Non-pigmented ciliary epithelial cell (primary cell): ENCODE measurements around the gene IL1RAPL1.

Source experiments
- DNase-seq: peaks from one replicate; pipeline ENCODE4 v3.0.0-alpha.2; 2010; ENCODE audit warnings: low read depth

IL1RAPL1 gene

DNA sequence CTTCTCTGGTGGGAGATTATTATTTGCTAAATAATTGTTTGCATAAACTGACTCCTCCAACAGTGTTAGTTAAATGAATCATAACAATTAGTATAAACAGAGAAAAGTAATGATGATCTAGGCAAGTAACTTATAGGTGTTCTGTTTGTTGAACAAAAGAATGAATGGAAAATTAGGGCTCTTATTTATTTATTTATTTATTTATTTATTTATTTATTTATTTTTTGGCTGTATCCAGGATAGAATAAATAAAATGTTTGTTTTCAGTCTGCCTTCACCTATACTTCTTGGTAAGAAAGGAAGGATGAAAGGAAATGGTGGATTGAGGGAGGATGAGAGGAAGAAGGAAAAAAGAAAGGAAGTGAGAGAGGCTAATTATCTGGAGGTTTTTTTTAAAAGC, 1066.5 kb downstream of the IL1RAPL1 start:
- DNase-seq = no peak

DNA sequence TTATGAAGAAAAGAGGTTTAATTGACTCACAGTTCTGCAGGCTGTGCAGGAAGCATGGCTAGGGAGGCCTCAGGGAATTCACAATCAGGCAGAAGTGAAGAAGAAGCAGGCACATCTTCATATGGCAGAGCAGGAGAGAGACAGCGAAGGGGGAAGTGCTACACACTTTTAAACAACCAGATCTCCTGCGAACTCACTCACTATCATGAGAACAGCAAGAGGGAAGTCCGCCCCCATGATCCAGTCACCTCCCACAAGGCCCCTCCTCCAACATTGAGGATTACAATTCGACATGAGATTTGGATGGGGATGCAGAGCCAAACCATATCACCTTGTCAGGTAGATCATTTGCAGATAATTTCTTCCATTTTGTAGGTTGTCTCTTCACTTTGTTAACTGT, 1072.7 kb downstream of the IL1RAPL1 start:
- no peak for DNase-seq

DNA sequence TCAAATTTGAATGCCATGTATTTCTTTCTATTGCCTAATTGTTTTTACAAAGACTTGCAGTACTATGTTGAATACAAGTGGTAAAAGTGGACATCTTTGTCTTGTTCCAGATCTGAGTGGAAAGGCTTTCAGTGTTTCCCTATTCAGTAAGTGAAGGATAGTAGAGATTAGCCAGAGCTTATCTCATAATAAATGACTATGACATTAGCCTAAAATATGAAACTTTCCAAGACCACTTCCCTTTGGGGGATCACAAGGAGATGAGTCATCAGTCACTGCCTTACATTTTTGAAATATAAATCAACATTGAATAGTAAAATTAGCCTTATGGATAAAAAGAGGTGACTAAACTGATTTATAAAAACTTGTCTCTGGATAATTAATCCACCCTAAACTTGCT, 1074.0 kb downstream of the IL1RAPL1 start:
- peak; percentile 45 for DNase-seq

DNA sequence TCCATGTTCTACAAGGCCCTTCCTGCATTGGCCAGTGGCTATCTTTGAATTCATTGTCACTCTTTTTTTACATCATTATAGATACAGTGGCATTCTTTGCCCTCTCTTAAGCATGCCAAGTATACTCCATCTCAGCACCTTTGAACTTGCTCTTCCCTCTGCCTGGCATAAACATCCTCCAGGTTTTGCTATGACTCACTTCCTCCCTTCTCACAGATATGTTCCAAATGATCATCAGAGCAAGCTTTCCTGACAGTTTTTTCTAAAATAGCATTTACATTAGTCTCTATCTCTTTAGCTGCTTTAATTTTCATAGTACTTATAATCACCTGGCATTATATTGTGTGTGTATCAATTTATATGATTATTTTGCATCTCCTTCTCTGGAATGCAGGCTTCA, 1074.9 kb downstream of the IL1RAPL1 start:
- DNase-seq = peak; percentile 40

DNA sequence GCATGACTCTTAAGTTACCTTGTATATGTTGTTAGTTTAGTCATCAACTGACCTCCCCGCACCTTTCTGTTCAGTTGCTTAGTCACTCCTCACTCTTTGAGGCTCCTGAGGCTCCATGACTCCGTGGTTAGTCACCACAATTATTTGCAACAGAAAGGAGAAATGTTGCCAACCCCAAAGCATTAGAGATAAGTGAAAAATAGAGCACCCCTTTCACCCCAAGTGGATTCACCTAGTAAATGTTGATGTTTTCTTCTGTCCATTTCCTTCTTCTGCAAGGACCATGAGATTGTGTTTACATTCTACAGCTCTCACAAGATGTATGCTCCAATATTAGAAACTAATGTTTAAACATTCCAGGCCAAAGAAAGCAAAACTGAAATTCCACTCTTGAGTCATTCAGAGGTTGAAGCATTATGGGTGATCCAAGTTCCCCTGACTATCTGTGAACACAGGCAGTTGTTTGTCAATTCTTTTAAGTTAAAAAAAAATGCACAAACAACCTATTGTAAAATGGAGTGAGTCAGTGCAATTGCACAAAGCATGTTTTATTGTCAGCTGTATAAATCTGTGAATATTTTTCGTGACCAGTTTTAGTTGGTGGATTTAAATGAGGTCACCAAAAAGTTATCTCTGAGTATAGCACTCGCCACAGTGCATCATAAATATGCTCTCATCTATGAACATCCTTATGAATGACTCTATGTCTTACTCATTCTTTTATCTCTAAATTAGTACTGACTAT, 1075.7 kb downstream of the IL1RAPL1 start:
- DNase-seq = peak; percentile 88

DNA sequence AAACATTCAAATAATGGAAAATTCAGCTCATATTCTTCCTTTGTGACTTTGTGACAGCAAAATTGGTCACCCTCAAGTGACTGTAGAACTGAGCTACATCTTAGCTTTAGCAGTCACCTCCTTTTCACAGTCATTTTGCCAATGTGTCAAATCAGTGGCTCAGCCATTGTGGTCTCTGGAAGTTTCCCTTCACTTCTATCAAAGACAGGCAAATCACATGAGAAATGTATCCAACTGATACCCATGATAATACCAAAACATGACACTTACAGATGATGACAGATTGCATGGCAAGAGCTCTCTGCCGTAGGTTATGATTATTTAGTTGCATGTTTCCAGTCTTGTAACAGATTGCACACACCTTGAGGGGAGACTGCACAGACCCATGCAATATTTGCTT, 1078.3 kb downstream of the IL1RAPL1 start:
- no peak for DNase-seq

- DNase-seq = peak; percentile 40
Measured at GRCh38 chrX:29666366-29666765, 1079.1 kb downstream of the IL1RAPL1 start.

DNA sequence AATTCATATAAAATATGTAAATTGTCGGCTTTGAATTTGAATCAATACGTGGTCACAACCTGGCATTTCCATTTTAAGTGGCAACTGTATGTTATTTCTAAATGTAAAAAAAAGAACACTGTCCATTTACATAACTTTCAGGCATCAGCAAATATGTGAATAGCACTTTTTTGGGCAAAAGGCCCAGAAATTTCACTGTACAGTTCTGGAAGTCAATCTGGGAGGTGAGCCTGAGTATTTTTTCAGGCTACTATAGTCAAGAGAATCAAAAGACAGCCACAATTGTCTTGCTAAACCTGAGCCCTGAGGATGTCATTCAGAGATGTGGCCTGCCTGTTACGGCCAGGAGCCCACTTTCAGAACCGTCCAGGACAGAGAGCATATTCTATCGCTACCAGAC, 1084.2 kb downstream of the IL1RAPL1 start:
- DNase-seq = no peak

GRCh38 chrX:29687687-29688086, 1100.4 kb downstream of the IL1RAPL1 start:
- peak; percentile 47 for DNase-seq

GRCh38 chrX:29690061-29690460, 1102.8 kb downstream of the IL1RAPL1 start:
- DNase-seq = peak; percentile 55

GRCh38 chrX:29691044-29691443, 1103.8 kb downstream of the IL1RAPL1 start:
- no peak for DNase-seq

GRCh38 chrX:29693912-29694311, 1106.7 kb downstream of the IL1RAPL1 start:
- no peak for DNase-seq

DNA sequence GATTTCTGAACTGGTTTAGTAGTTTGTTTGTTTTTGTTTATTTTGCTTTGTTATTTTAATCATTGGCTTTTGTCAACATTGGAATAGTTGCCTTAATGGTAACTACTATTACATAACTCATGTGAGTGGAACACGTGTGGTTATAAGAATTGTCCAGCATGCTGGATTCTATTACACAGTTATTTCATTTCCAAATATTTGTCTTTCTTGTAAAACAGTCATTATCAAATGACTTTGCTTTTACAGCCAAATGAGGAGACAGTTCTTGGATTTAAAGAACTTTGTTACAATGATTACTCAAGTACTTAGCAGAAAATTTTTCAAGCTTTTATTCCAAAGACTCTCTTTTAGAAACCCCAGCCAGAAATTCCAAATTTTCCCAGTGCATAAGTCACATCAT, 1112.0 kb downstream of the IL1RAPL1 start:
- DNase-seq = no peak

- no peak for DNase-seq
Measured at GRCh38 chrX:29707088-29707487, 1119.8 kb downstream of the IL1RAPL1 start.

- DNase-seq = no peak
Measured at GRCh38 chrX:29721152-29721551, 1133.9 kb downstream of the IL1RAPL1 start.

DNA sequence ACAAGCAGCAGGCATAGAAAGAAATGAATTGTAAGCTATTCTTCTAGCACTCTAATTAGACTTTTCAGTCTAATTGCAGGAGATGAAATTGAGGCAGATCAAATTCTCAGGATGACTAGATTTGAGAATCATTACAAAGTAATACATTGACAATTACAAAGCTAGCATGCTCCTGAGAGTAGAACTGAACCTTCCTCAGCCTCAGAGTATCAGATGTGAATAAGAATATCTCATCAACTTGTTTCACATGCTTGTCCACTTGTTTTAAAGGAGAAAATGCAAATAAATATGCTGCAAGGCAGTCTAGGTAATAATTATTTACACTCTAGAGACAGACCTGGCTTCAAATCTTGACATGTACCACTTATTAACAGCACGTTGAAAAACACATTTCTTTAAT, 1137.1 kb downstream of the IL1RAPL1 start:
- DNase-seq = no peak

GRCh38 chrX:29726811-29727210, 1139.6 kb downstream of the IL1RAPL1 start:
- DNase-seq = no peak

- DNase-seq = no peak
Measured at GRCh38 chrX:29728639-29729038, 1141.4 kb downstream of the IL1RAPL1 start.

- DNase-seq = no peak
Measured at GRCh38 chrX:29744966-29745365, 1157.7 kb downstream of the IL1RAPL1 start.

DNA sequence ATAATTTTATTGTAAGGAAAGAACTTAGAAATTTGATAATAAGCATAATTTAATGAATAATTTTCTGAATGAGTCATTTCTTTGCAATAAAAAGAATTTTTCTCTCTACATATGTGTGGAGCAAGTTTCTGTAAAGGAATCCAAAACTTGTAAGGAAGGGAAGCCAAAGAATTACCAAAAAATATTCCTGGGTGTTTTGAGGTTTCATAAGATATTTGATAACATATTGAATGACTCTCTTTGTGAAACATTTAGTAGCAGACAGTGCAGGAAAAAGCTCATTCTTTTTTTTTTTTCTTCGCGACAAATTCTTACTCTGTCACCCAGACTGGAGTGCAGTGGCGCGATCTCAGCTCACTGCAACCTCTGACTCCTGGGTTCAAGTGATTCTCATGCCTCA, 1159.1 kb downstream of the IL1RAPL1 start:
- DNase-seq = peak; percentile 18

- no peak for DNase-seq
Measured at GRCh38 chrX:29762006-29762405, 1174.8 kb downstream of the IL1RAPL1 start.

- DNase-seq = no peak
Measured at GRCh38 chrX:29775890-29776289, 1188.6 kb downstream of the IL1RAPL1 start.

GRCh38 chrX:29787656-29788055, 1200.4 kb downstream of the IL1RAPL1 start:
- DNase-seq = no peak

- no peak for DNase-seq
Measured at GRCh38 chrX:29788991-29789699, 1201.9 kb downstream of the IL1RAPL1 start.
